H1 (cell line): ENCODE results near the gene SRRM2. TPM values are rescaled to one million over a fixed set of nuclear protein-coding genes. Genes with fewer than 3 reads are reported as not detected.

Experiments
- CTCF ChIA-PET: fragments of 300-600 bp; sonication (Branson Sonifier 250); formaldehyde crosslinking; loops from one replicate; lab custom pipeline; 2021; ENCODE audit not compliant: partially characterized antibody; lab: Charles Lee
- POLR2A ChIA-PET: fragments of 300-600 bp; sonication (Branson Sonifier 250); formaldehyde crosslinking; loops from one replicate; lab custom pipeline; 2021; ENCODE audit warnings: inconsistent platforms; ENCODE audit not compliant: partially characterized antibody; lab: Charles Lee
- DNase-seq, 2 experiments: peaks; one replicate each; pipeline versions ENCODE4 v3.0.0 to v3.0.0-alpha.2; 2010 to 2022; ENCODE audit warnings: low spot score in 2 of 2, low read depth in 1 of 2, mixed read lengths in 1 of 2
- FAIRE-seq: peaks from 2 replicates; lab custom pipeline; 2011; peaks lifted over from hg19 to GRCh38; lab: Jason Lieb, UNC
- H2AFZ ChIP-seq: 2 replicates; pipeline ENCODE4 v1.8.1; 2012; ENCODE audit warnings: low read length, inconsistent platforms
- H2AK5ac ChIP-seq: 2 replicates; pipeline ENCODE4 v1.6.1; 2013; ENCODE audit warnings: low read depth, low read length
- H2BK120ac ChIP-seq: replicated peaks from 2 replicates; pipeline ENCODE3; 2013; ENCODE audit warnings: low read depth, low read length, inconsistent platforms
- H2BK12ac ChIP-seq: 2 replicates; pipeline ENCODE4 v1.6.1; 2013; ENCODE audit warnings: low read depth, low read length
- H2BK15ac ChIP-seq: 2 replicates; pipeline ENCODE4 v1.6.1; 2013; ENCODE audit warnings: low read length
- H2BK20ac ChIP-seq: 2 replicates; pipeline ENCODE4 v1.6.1; 2013; ENCODE audit warnings: low read length
- H2BK5ac ChIP-seq: 2 replicates; pipeline ENCODE4 v1.6.1; 2013; ENCODE audit warnings: low read depth, low read length
- H3K14ac ChIP-seq: 2 replicates; pipeline ENCODE4 v1.6.1; 2013; ENCODE audit warnings: inconsistent platforms; ENCODE audit not compliant: insufficient read length
- H3K18ac ChIP-seq: 2 replicates; pipeline ENCODE4 v1.6.1; 2013; ENCODE audit warnings: low read length; ENCODE audit errors: extremely low read depth
- H3K23ac ChIP-seq: 2 replicates; pipeline ENCODE4 v1.6.1; 2013; ENCODE audit warnings: inconsistent platforms; ENCODE audit not compliant: insufficient read length
- H3K23me2 ChIP-seq: 2 replicates; pipeline ENCODE4 v1.6.1; 2013; ENCODE audit warnings: low read depth, low read length
- H3K27ac ChIP-seq: 2 replicates; pipeline ENCODE4 v1.6.1; 2011; ENCODE audit warnings: low read depth, low read length, inconsistent platforms
- H3K27me3 ChIP-seq, 4 experiments: replicated peaks in 1 of 4; 1 replicate in 1 of 4; 2 replicates in 3 of 4; pipeline versions ENCODE4 v1.6.1 to v1.8.1; 2011 to 2013; ENCODE audit warnings: low read length in 3 of 4, mild to moderate bottlenecking in 3 of 4, inconsistent platforms in 2 of 4, mixed read lengths in 2 of 4, moderate library complexity in 1 of 4; ENCODE audit not compliant: control insufficient read depth in 3 of 4, insufficient read depth in 3 of 4; ENCODE audit errors: extremely low read depth in 1 of 4
- H3K36me3 ChIP-seq, 4 experiments: 2 replicates each; pipeline versions ENCODE4 v1.6.1 to v1.8.1; 2011 to 2013; ENCODE audit warnings: mild to moderate bottlenecking in 4 of 4, low read length in 3 of 4, moderate library complexity in 2 of 4, control low read depth in 1 of 4, inconsistent platforms in 1 of 4; ENCODE audit not compliant: insufficient read depth in 4 of 4, control insufficient read depth in 2 of 4
- H3K4ac ChIP-seq: replicated peaks from 2 replicates; pipeline ENCODE3; 2013; ENCODE audit warnings: low read length, low read depth, mixed read lengths, inconsistent platforms; ENCODE audit not compliant: insufficient read length
- H3K4me1 ChIP-seq, 4 experiments: replicated peaks in 1 of 4; 1 replicate in 1 of 4; 2 replicates in 3 of 4; pipeline versions ENCODE4 v1.6.1 to v1.8.1; 2011 to 2013; ENCODE audit warnings: low read length in 3 of 4, inconsistent platforms in 2 of 4, mixed read lengths in 1 of 4; ENCODE audit not compliant: insufficient read depth in 4 of 4, control insufficient read depth in 3 of 4
- H3K4me2 ChIP-seq, 2 experiments: 2 replicates each; pipeline versions ENCODE4 v1.6.1 to v1.8.1; 2011 to 2013; ENCODE audit warnings: low read depth in 2 of 2, low read length in 2 of 2, control low read depth in 1 of 2, inconsistent platforms in 1 of 2, mild to moderate bottlenecking in 1 of 2; ENCODE audit not compliant: insufficient read depth in 1 of 2
- H3K4me3 ChIP-seq, 4 experiments: fragments of 200-600, 300-600 bp in 1 of 4; sonication (generic), shearing (Covaris generic), sonication (Bioruptor Twin) in 1 of 4; 2 replicates each; pipeline versions ENCODE4 v1.5.1 to v1.8.1; 2011 to 2016; ENCODE audit warnings: low read length in 4 of 4, low read depth in 3 of 4, control low read depth in 2 of 4, inconsistent platforms in 2 of 4, mild to moderate bottlenecking in 2 of 4, mixed read lengths in 1 of 4, moderate library complexity in 1 of 4; ENCODE audit not compliant: insufficient read depth in 2 of 4; ENCODE audit errors: extremely low read depth in 1 of 4
- H3K56ac ChIP-seq: replicated peaks from 2 replicates; pipeline ENCODE3; 2013; ENCODE audit warnings: low read depth, mild to moderate bottlenecking, mixed read lengths, low read length, inconsistent platforms; ENCODE audit not compliant: insufficient read length
- H3K79me1 ChIP-seq: 2 replicates; pipeline ENCODE4 v1.6.1; 2013; ENCODE audit warnings: low read depth, low read length, control low read depth
- H3K79me2 ChIP-seq, 2 experiments: 2 replicates each; pipeline versions ENCODE4 v1.6.1 to v1.8.1; 2012 to 2013; ENCODE audit warnings: low read length in 2 of 2, mild to moderate bottlenecking in 2 of 2, inconsistent platforms in 1 of 2; ENCODE audit not compliant: insufficient read depth in 2 of 2, control insufficient read depth in 1 of 2
- H3K9ac ChIP-seq, 4 experiments: replicated peaks in 1 of 4; 1 replicate in 1 of 4; 2 replicates in 3 of 4; pipeline versions ENCODE4 v1.6.1 to v1.8.1; 2011 to 2013; ENCODE audit warnings: low read depth in 3 of 4, low read length in 3 of 4, control low read depth in 2 of 4, mild to moderate bottlenecking in 2 of 4, moderate library complexity in 2 of 4, inconsistent platforms in 1 of 4; ENCODE audit errors: extremely low read depth in 1 of 4
- H3K9me3 ChIP-seq, 2 experiments: 2 replicates each; pipeline versions ENCODE4 v1.6.1 to v1.8.1; 2012 to 2013; ENCODE audit warnings: mild to moderate bottlenecking in 2 of 2, moderate library complexity in 2 of 2, control low read depth in 1 of 2, inconsistent platforms in 1 of 2, low read depth in 1 of 2, low read length in 1 of 2, mixed read lengths in 1 of 2; ENCODE audit not compliant: insufficient read depth in 2 of 2
- H4K20me1 ChIP-seq, 2 experiments: replicated peaks in 1 of 2; 2 replicates each; pipeline versions ENCODE3 to v1.8.1; 2011 to 2013; ENCODE audit warnings: inconsistent platforms in 2 of 2, low read length in 2 of 2, mild to moderate bottlenecking in 1 of 2; ENCODE audit not compliant: insufficient read depth in 2 of 2, control insufficient read depth in 1 of 2
- H4K5ac ChIP-seq: 2 replicates; pipeline ENCODE4 v1.6.1; 2013; ENCODE audit warnings: low read length, low read depth, mixed read lengths, inconsistent platforms; ENCODE audit not compliant: insufficient read length
- H4K8ac ChIP-seq: 2 replicates; pipeline ENCODE4 v1.8.0; 2013; ENCODE audit warnings: mild to moderate bottlenecking, moderate library complexity, low read length, inconsistent platforms; ENCODE audit not compliant: insufficient read depth; ENCODE audit errors: extremely low read depth
- H4K91ac ChIP-seq: replicated peaks from 2 replicates; pipeline ENCODE3; 2013; ENCODE audit warnings: low read length, mixed read lengths, inconsistent platforms; ENCODE audit not compliant: insufficient read length
- BACH1 ChIP-seq: IDR thresholded peaks from 2 replicates; pipeline ENCODE4 v1.6.1; 2012; ENCODE audit warnings: low read length, improper control_type of control experiment
- CREB1 ChIP-seq: IDR thresholded peaks from 2 replicates; pipeline ENCODE4 v1.6.1; 2012; ENCODE audit warnings: inconsistent platforms
- EP300 ChIP-seq, 2 experiments: IDR thresholded peaks; 1 replicate in 1 of 2; 2 replicates in 1 of 2; pipeline ENCODE4 v1.6.1; 2011 to 2012; ENCODE audit warnings: low read depth in 2 of 2, low read length in 2 of 2, mild to moderate bottlenecking in 2 of 2, borderline replicate concordance in 1 of 2, inconsistent platforms in 1 of 2, moderate library complexity in 1 of 2
- GABPA ChIP-seq: IDR thresholded peaks from 2 replicates; pipeline ENCODE4 v1.6.1; 2011; ENCODE audit warnings: mild to moderate bottlenecking, low read length, moderate library complexity, borderline replicate concordance; ENCODE audit not compliant: insufficient read depth
- HDAC2 ChIP-seq, 2 experiments: fragments of 300-600 bp in 1 of 2; sonication (generic) in 1 of 2; IDR thresholded peaks; 2 replicates each; pipeline ENCODE4 v1.6.1; 2011 to 2012; ENCODE audit warnings: low read depth in 2 of 2, low read length in 2 of 2, mild to moderate bottlenecking in 2 of 2, moderate library complexity in 2 of 2, borderline replicate concordance in 1 of 2, inconsistent platforms in 1 of 2
- KDM1A ChIP-seq: fragments of 200-600, 300-600 bp; sonication (generic); IDR thresholded peaks from 2 replicates; pipeline ENCODE4 v1.7.1; 2016; ENCODE audit warnings: mild to moderate bottlenecking, low read length, borderline replicate concordance
- KDM4A ChIP-seq: IDR thresholded peaks from one replicate; pipeline ENCODE4 v1.7.1; 2012; ENCODE audit warnings: low read depth, mild to moderate bottlenecking, moderate library complexity, low read length, inconsistent platforms; ENCODE audit not compliant: severe bottlenecking
- MAFK ChIP-seq: IDR thresholded peaks from 2 replicates; pipeline ENCODE4 v1.6.1; 2012; ENCODE audit warnings: low read depth, mild to moderate bottlenecking, improper control_type of control experiment, low read length
- TAF1 ChIP-seq: IDR thresholded peaks from 2 replicates; pipeline ENCODE4 v1.6.1; 2011; ENCODE audit warnings: mild to moderate bottlenecking, low read depth, low read length
- WGBS, 2 experiments: shearing (Covaris generic) in 1 of 2; methylation state at CpG; one replicate each; pipeline versions ENCODE4 v1.1.6 to v1.1.7; 2013 to 2015; ENCODE audit warnings: low lambda C conversion rate in 2 of 2, mixed read lengths in 2 of 2, inconsistent platforms in 1 of 2, low coverage in 1 of 2, missing lambda C conversion rate in 1 of 2; ENCODE audit not compliant: insufficient replicate concordance in 2 of 2, insufficient coverage in 1 of 2, insufficient read length in 1 of 2; ENCODE audit errors: extremely low coverage in 1 of 2, missing lambda C conversion rate in 1 of 2; 5-methylcytosine and 5-hydroxymethylcytosine counted together
- polyA plus RNA-seq, 7 experiments: library from polyadenylated mRNA; depleted of rRNA in 3 of 7; stranded (reverse) in 5 of 7; unstranded in 2 of 7; fragments of >200 nt in 5 of 7; fragments of 200-250 nt in 2 of 7; gene quantifications; 1 replicate in 5 of 7; 2 replicates in 1 of 7; 4 replicates in 1 of 7; pipeline versions ENCODE4 v1.2.1 to v1.2.3, GENCODE V29; 2011 to 2013; ENCODE audit warnings: missing spikeins in 2 of 7, mixed read lengths in 2 of 7
- total RNA-seq: library from RNA; stranded (reverse); fragmentation: NEBNext Ultra II Directional; extraction: Animal tissue kit (Norgen Biotek cat#: 25700); gene quantifications from 2 replicates; pipeline ENCODE4 v1.2.1, GENCODE V29; 2021
- TF ChIP-seq, protein P1 (sequence below): IDR thresholded peaks from 2 replicates; pipeline ENCODE4 v1.6.1; 2011; ENCODE audit warnings: low read length, improper control_type of control experiment
- TF ChIP-seq, protein P2 (sequence below): IDR thresholded peaks from 2 replicates; pipeline ENCODE4 v1.6.1; 2012; ENCODE audit warnings: inconsistent platforms

The SRRM2 gene
- total and polyA plus RNA-seq, 2 of the 8 experiments (the other 6 are each of a cell fraction or from before 2014, with no cell fraction given) = 300 to 579 TPM

DNA sequence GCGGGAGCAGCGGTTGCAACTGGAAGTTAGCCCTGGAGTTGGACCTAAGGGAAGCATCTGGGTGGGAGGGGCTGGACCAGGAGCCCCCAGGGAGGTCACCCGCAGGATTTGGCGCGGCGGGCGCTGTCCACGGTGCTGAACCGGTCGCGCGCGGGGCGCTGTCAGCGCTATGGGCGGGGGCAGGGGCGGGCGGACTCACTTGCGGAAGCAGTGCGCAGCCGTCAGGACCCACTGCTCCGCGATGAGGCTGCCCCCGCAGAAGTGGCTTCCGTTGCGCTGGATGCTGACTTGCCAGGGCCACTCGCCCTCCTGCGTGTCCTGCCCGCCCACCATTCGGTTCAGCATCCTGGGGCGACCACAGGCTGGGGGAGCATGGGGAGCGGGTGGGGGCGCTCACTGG is 36.9 kb upstream of the SRRM2 start:
- no peak overlapping the region for H3K4ac ChIP-seq
- H3K4me2 ChIP-seq = peak overlapping the region in 1 of 2 experiments; percentile 60; a peak in 3 of 4 replicates
- CTCF ChIA-PET = interaction anchor here (0.6 to 1.2 kb wide), 2 partner anchors 24 to 458 kb away, joined by 3 read pairs; no protein-coding TSS in a partner anchor
- WGBS, 2 experiments = 35% methylated on average over 29 of the region's 33 CpGs; no CpG with 5 or more reads in 1 of the 2 experiments
- peaks cover 2% of the 10 kb centered on the region; the same call in 1 of the 2 replicates for H3K23me2 ChIP-seq
- no peak overlapping the region for H2AK5ac ChIP-seq
- H3K9ac ChIP-seq = no peak overlapping the region
- peak overlapping the region in 1 of 4 experiments; percentile 40; a peak in 1 of 8 replicates for H3K4me3 ChIP-seq
- no peaks in the 10 kb centered on the region for H3K79me2 ChIP-seq
- H3K56ac ChIP-seq = no peak overlapping the region
- peaks cover 5 to 6% of the 10 kb centered on the region in 2 experiments for H4K20me1 ChIP-seq
- no peaks in the 10 kb centered on the region for H3K36me3 ChIP-seq
- no peak overlapping the region for H2BK120ac ChIP-seq
- no peak overlapping the region for H4K5ac ChIP-seq
- H3K4me1 ChIP-seq = peaks cover 0 to 12% (median 5%) of the 10 kb centered on the region in 4 experiments; a peak in 4 of 7 replicates
- no peak overlapping the region for H2BK20ac ChIP-seq
- no peak overlapping the region for H4K91ac ChIP-seq
- H3K27me3 ChIP-seq = no peaks in the 10 kb centered on the region; a peak in 1 of 7 replicates
- no peak overlapping the region; the same call in 1 of the 2 replicates for H3K18ac ChIP-seq
- no peak overlapping the region for H2BK15ac ChIP-seq
- POLR2A ChIA-PET = interaction anchor here (0.8 to 1.4 kb wide), 2 partner anchors 38 to 79 kb away, joined by 4 to 5 read pairs; no protein-coding TSS in a partner anchor
- DNase-seq (peak in 1 of 2 experiments; percentile 80), FAIRE-seq (no peak)
- H3K79me1 ChIP-seq = no peaks in the 10 kb centered on the region
- H2BK12ac ChIP-seq = no peak overlapping the region
- H2BK5ac ChIP-seq = no peak overlapping the region
- no peak overlapping the region for H2AFZ ChIP-seq
- H3K14ac ChIP-seq = no peak overlapping the region
- no peak overlapping the region for H3K23ac ChIP-seq
- H3K9me3 ChIP-seq = no peaks in the 10 kb centered on the region
- H4K8ac ChIP-seq = no peak overlapping the region
- H3K27ac ChIP-seq = no peak overlapping the region
- TF ChIP-seq TAF1 (no peak), GABPA (0 out of 2 replicates have a peak, but pooled peaks have one; percentile 45), KDM4A (peak; percentile 26), KDM1A (no peak), BACH1 (peak; percentile 82), MAFK (no peak), EP300 (IDR thresholded peaks at IDR 0.05; ENCODE audit: borderline replicate concordance in 1 of 2, low read depth in 2 of 2, low read length in 2 of 2) (no peak), HDAC2 (IDR thresholded peaks at IDR 0.05; ENCODE audit: borderline replicate concordance in 1 of 2, low read depth in 2 of 2, low read length in 2 of 2) (peak; percentile 68 to 77; a peak in 1 of 4 replicates), CREB1 (peak; percentile 71)
- TF ChIP-seq, protein P1, sequence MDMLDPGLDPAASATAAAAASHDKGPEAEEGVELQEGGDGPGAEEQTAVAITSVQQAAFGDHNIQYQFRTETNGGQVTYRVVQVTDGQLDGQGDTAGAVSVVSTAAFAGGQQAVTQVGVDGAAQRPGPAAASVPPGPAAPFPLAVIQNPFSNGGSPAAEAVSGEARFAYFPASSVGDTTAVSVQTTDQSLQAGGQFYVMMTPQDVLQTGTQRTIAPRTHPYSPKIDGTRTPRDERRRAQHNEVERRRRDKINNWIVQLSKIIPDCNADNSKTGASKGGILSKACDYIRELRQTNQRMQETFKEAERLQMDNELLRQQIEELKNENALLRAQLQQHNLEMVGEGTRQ = no peak
- TF ChIP-seq, protein P2, sequence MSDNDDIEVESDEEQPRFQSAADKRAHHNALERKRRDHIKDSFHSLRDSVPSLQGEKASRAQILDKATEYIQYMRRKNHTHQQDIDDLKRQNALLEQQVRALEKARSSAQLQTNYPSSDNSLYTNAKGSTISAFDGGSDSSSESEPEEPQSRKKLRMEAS = 0 out of 2 replicates have a peak, but pooled peaks have one; percentile 39
